ENCODE results near the gene ATXN7L1. TPM values are rescaled to one million over a fixed set of nuclear protein-coding genes. Genes with fewer than 3 reads are reported as not detected.

The ATXN7L1 gene
- total RNA-seq, 2 donors from 2014 or later: 3.6 to 5.4 TPM

GRCh38 chr7:105578496-105578895 lies 297.9 kb downstream of the ATXN7L1 start:
- no peaks in the 10 kb centered on the region for H3K9me3 Mint-ChIP-seq
- no peak overlapping the region for H3K4me3 Mint-ChIP-seq
- H3K27me3 Mint-ChIP-seq: peaks cover 0 to 10% of the 10 kb centered on the region in 2 donors
- DNase-seq (ENCODE audit: low spot score): no peak
- no peaks in the 10 kb centered on the region for H3K36me3 Mint-ChIP-seq
- H3K27ac Mint-ChIP-seq: no peak overlapping the region
- H3K4me1 Mint-ChIP-seq (ENCODE audit: low read depth in 2 of 2): peaks cover 0 to 11% of the 10 kb centered on the region in 2 donors
- ATAC-seq: no peak

GRCh38 chr7:105577251-105577650 lies 299.1 kb downstream of the ATXN7L1 start:
- peaks cover 0 to 9% of the 10 kb centered on the region in 2 donors for H3K4me1 Mint-ChIP-seq (ENCODE audit: low read depth in 2 of 2)
- H3K27ac Mint-ChIP-seq: no peak overlapping the region
- no peak overlapping the region for H3K4me3 Mint-ChIP-seq
- no peaks in the 10 kb centered on the region for H3K9me3 Mint-ChIP-seq
- no peaks in the 10 kb centered on the region for H3K36me3 Mint-ChIP-seq
- DNase-seq (ENCODE audit: low spot score) (no peak), ATAC-seq (no peak)
- H3K27me3 Mint-ChIP-seq: peaks cover 0 to 5% of the 10 kb centered on the region in 2 donors

- H3K36me3 Mint-ChIP-seq: peaks cover 10% of the 10 kb centered on the region
- DNase-seq (ENCODE audit: low spot score) (no peak), ATAC-seq (no peak)
- H3K27ac Mint-ChIP-seq: no peak overlapping the region
- H3K27me3 Mint-ChIP-seq: no peaks in the 10 kb centered on the region
- no peaks in the 10 kb centered on the region for H3K9me3 Mint-ChIP-seq
- H3K4me1 Mint-ChIP-seq (ENCODE audit: low read depth in 2 of 2): no peaks in the 10 kb centered on the region
- H3K4me3 Mint-ChIP-seq: no peak overlapping the region
Measured at GRCh38 chr7:105571891-105572290, 304.5 kb downstream of the ATXN7L1 start.

- Mint-ChIP-seq H3K4me3 (no peak overlapping the region), H3K27ac (no peak overlapping the region), H3K4me1 (ENCODE audit: low read depth in 2 of 2) (no peaks in the 10 kb centered on the region), H3K27me3 (no peaks in the 10 kb centered on the region), H3K36me3 (peaks cover 14% of the 10 kb centered on the region), H3K9me3 (no peaks in the 10 kb centered on the region)
- ATAC-seq: no peak
- DNase-seq (ENCODE audit: low spot score): no peak
Measured at GRCh38 chr7:105567821-105568220, 308.6 kb downstream of the ATXN7L1 start.

GRCh38 chr7:105567024-105567423 lies 309.4 kb downstream of the ATXN7L1 start:
- Mint-ChIP-seq H3K27ac (no peak overlapping the region), H3K27me3 (no peaks in the 10 kb centered on the region), H3K4me1 (ENCODE audit: low read depth in 2 of 2) (no peaks in the 10 kb centered on the region), H3K36me3 (peaks cover 17% of the 10 kb centered on the region), H3K4me3 (no peak overlapping the region), H3K9me3 (no peaks in the 10 kb centered on the region)
- ATAC-seq: no peak
- no peak for DNase-seq (ENCODE audit: low spot score)

GRCh38 chr7:105565190-105565589 lies 311.2 kb downstream of the ATXN7L1 start:
- ATAC-seq (no peak), DNase-seq (ENCODE audit: low spot score) (no peak)
- H3K9me3 Mint-ChIP-seq: no peaks in the 10 kb centered on the region
- H3K36me3 Mint-ChIP-seq: peaks cover 18% of the 10 kb centered on the region
- no peak overlapping the region for H3K4me3 Mint-ChIP-seq
- H3K27ac Mint-ChIP-seq: no peak overlapping the region
- H3K27me3 Mint-ChIP-seq: no peaks in the 10 kb centered on the region
- peaks cover 0 to 1% of the 10 kb centered on the region in 2 donors for H3K4me1 Mint-ChIP-seq (ENCODE audit: low read depth in 2 of 2)

GRCh38 chr7:105559926-105560325 lies 316.5 kb downstream of the ATXN7L1 start:
- no peak for ATAC-seq
- no peaks in the 10 kb centered on the region for H3K9me3 Mint-ChIP-seq

More at GRCh38 chr7:105559926-105560325, 316.5 kb downstream of the ATXN7L1 start:
- Mint-ChIP-seq H3K36me3 (peaks cover 14% of the 10 kb centered on the region), H3K27ac (no peak overlapping the region), H3K4me1 (ENCODE audit: low read depth in 2 of 2) (peaks cover 0 to 2% of the 10 kb centered on the region in 2 donors), H3K27me3 (no peaks in the 10 kb centered on the region), H3K4me3 (no peak overlapping the region)
- no peak for DNase-seq (ENCODE audit: low spot score)

Other genes starting within 250 kb of the ATXN7L1 start
- not detected for gene CDHR3, start 86.7 kb upstream of the ATXN7L1 start, total RNA-seq
- gene SYPL1, start 235.7 kb upstream of the ATXN7L1 start, total RNA-seq: 10 to 100 TPM; 11.7 to 19.8 TPM

All from natural killer cell treated with Interleukin-12 subunit alpha and Interleukin-12 subunit beta and Interleukin-15 and Interleukin-18, amount 100 ng/mL, for 72 hours (primary cell).